ENCODE data around the gene CPA1. TPM values are rescaled to one million over a fixed set of nuclear protein-coding genes. Genes with fewer than 3 reads are reported as not detected.

The CPA1 gene
- total RNA-seq, 2 experiments from 2014 or later: not detected

DNA sequence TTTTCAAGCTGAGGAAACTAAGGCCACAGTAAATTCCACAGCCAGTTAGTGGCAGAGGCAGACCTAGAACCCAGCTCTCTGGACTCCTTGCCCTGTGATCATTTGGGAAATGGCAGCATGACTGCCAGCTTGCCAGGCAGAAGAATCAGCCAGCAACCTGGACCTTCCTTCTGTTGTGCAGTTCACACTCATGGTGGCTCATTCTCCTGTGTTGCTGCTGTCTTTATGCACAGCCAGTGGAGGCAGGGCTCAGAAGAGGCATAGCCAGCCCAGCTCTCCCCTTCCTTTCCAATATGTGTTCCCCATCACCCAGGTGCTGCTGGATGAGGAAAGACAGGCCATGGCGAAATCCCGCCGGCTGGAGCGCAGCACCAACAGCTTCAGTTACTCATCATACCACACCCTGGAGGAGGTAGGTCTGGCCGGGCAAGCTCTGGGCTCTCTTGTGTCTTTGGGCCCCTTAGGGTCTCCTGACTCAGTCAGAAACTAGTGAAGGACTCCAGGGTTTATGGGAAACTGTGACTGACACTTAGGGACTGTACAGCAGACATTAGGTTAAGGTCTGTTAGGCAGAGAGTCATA lies 20.9 kb upstream of the CPA1 start:
- Mint-ChIP-seq H3K4me1 (ENCODE audit: low read depth) (no peaks in the 10 kb centered on the region), H3K4me3 (no peak overlapping the region), H3K9me3 (peaks cover 5% of the 10 kb centered on the region), H3K36me3 (ENCODE audit: low read depth) (no peaks in the 10 kb centered on the region), H3K27me3 (no peaks in the 10 kb centered on the region), H3K27ac (no peak overlapping the region)
- no peaks in the 10 kb centered on the region for H3K4me1 ChIP-seq (ENCODE audit: insufficient read depth, low read length)
- ATAC-seq (ENCODE audit: poor library complexity) (no peak), DNase-seq (no peak)
- H3K4me3 ChIP-seq (ENCODE audit: low read length): no peak overlapping the region
- intact Hi-C loops (cut with DNase I, micrococcal nuclease): no loop called here
- ChIA-PET POLR2A (interaction anchor here (0.8 kb wide), 1 partner anchor 33 kb away, joined by 3 read pairs; no protein-coding TSS in a partner anchor), CTCF (no interaction called here)
- no peak overlapping the region for H3K27ac ChIP-seq (ENCODE audit: low read depth in 1 of 2, low read length in 2 of 2)
- no peaks in the 10 kb centered on the region for H3K36me3 ChIP-seq (ENCODE audit: insufficient read depth, low read length)
- TF ChIP-seq, protein P1, sequence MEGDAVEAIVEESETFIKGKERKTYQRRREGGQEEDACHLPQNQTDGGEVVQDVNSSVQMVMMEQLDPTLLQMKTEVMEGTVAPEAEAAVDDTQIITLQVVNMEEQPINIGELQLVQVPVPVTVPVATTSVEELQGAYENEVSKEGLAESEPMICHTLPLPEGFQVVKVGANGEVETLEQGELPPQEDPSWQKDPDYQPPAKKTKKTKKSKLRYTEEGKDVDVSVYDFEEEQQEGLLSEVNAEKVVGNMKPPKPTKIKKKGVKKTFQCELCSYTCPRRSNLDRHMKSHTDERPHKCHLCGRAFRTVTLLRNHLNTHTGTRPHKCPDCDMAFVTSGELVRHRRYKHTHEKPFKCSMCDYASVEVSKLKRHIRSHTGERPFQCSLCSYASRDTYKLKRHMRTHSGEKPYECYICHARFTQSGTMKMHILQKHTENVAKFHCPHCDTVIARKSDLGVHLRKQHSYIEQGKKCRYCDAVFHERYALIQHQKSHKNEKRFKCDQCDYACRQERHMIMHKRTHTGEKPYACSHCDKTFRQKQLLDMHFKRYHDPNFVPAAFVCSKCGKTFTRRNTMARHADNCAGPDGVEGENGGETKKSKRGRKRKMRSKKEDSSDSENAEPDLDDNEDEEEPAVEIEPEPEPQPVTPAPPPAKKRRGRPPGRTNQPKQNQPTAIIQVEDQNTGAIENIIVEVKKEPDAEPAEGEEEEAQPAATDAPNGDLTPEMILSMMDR (IDR thresholded peaks at IDR 0.05): no peak
- H3K27me3 ChIP-seq (ENCODE audit: control insufficient read depth in 1 of 2, insufficient read depth in 2 of 2, low read length in 2 of 2): peaks cover 0 to 2% of the 10 kb centered on the region in 2 experiments
- peaks cover 10 to 11% of the 10 kb centered on the region in 2 experiments for H3K9me3 ChIP-seq (ENCODE audit: control insufficient read depth in 1 of 2, insufficient read depth in 1 of 2, low read length in 2 of 2)

DNA sequence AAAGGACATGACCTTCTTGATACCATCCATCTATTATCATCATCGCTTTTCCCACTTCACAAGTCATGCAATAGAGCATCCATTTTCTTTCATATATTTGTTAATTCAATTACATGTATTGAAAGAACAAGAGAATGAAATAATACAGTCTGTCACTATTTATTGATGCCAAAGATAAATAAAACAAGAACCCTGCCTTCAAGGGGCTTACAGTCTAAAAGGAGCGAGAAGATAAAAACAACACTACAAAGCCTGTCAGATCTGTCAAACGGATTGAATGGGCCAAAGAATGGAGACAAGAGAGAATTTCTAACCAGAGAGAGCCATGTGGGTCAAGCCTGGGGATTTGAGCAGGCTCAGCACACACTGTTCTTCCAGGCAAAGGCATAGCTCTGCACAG lies 19.8 kb upstream of the CPA1 start:
- H3K4me3 ChIP-seq (ENCODE audit: low read length): no peak overlapping the region
- ATAC-seq (ENCODE audit: poor library complexity): no peak
- H3K36me3 ChIP-seq (ENCODE audit: insufficient read depth, low read length): no peaks in the 10 kb centered on the region
- no peaks in the 10 kb centered on the region for H3K4me1 Mint-ChIP-seq (ENCODE audit: low read depth)
- CTCF ChIA-PET: no interaction called here
- H3K4me1 ChIP-seq (ENCODE audit: insufficient read depth, low read length): no peaks in the 10 kb centered on the region
- POLR2A ChIA-PET: no interaction called here
- peaks cover 10 to 11% of the 10 kb centered on the region in 2 experiments for H3K9me3 ChIP-seq (ENCODE audit: control insufficient read depth in 1 of 2, insufficient read depth in 1 of 2, low read length in 2 of 2)
- DNase-seq: no peak
- no peaks in the 10 kb centered on the region for H3K27me3 Mint-ChIP-seq
- no peak overlapping the region for H3K4me3 Mint-ChIP-seq
- H3K27ac ChIP-seq (ENCODE audit: low read depth in 1 of 2, low read length in 2 of 2): no peak overlapping the region
- no peaks in the 10 kb centered on the region for H3K36me3 Mint-ChIP-seq (ENCODE audit: low read depth)
- intact Hi-C loops (cut with DNase I, micrococcal nuclease): no loop called here
- no peak overlapping the region for H3K27ac Mint-ChIP-seq
- TF ChIP-seq, protein P1 (IDR thresholded peaks at IDR 0.05): no peak
- peaks cover 0 to 2% of the 10 kb centered on the region in 2 experiments for H3K27me3 ChIP-seq (ENCODE audit: control insufficient read depth in 1 of 2, insufficient read depth in 2 of 2, low read length in 2 of 2)
- H3K9me3 Mint-ChIP-seq: peaks cover 5% of the 10 kb centered on the region

DNA sequence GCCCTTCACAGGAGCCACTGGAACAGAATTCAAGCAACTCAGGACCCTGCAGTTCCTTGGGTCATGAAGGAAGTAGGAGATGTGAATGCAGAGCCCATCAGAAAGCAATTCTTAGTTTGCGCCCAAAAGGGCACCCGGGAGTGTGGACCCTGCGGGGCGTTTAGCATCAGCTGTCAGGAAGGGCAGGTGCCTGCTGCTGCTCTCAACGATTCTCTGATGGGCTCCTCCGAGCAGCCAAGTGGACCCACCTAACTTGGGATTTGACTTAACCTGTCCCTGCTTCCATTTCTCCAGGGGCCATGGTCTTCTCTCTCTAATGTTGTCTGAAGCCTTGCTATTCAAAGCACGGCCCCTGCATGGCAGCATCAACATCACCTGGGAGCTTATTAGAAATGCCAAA lies 18.6 kb upstream of the CPA1 start:
- peaks cover 1% of the 10 kb centered on the region for H3K4me1 Mint-ChIP-seq (ENCODE audit: low read depth)
- H3K4me1 ChIP-seq (ENCODE audit: insufficient read depth, low read length): peaks cover 10% of the 10 kb centered on the region
- peaks cover 5% of the 10 kb centered on the region for H3K9me3 Mint-ChIP-seq
- peaks cover 0 to 2% of the 10 kb centered on the region in 2 experiments for H3K27me3 ChIP-seq (ENCODE audit: control insufficient read depth in 1 of 2, insufficient read depth in 2 of 2, low read length in 2 of 2)
- no peaks in the 10 kb centered on the region for H3K27me3 Mint-ChIP-seq
- no peaks in the 10 kb centered on the region for H3K36me3 ChIP-seq (ENCODE audit: insufficient read depth, low read length)
- H3K4me3 Mint-ChIP-seq: no peak overlapping the region
- H3K27ac ChIP-seq (ENCODE audit: low read depth in 1 of 2, low read length in 2 of 2): no peak overlapping the region
- H3K9me3 ChIP-seq (ENCODE audit: control insufficient read depth in 1 of 2, insufficient read depth in 1 of 2, low read length in 2 of 2): peaks cover 10 to 11% of the 10 kb centered on the region in 2 experiments
- ATAC-seq (ENCODE audit: poor library complexity) (no peak), DNase-seq (no peak)
- no peak overlapping the region for H3K4me3 ChIP-seq (ENCODE audit: low read length)
- CTCF ChIA-PET: no interaction called here
- no peaks in the 10 kb centered on the region for H3K36me3 Mint-ChIP-seq (ENCODE audit: low read depth)
- POLR2A ChIA-PET: no interaction called here
- intact Hi-C loops (cut with DNase I, micrococcal nuclease): no loop called here
- H3K27ac Mint-ChIP-seq: no peak overlapping the region
- TF ChIP-seq, protein P1 (IDR thresholded peaks at IDR 0.05): no peak
